ENCODE results near the gene HTR3D. TPM values are rescaled to one million over a fixed set of nuclear protein-coding genes. Genes with fewer than 3 reads are reported as not detected.

The HTR3D gene, protein sequence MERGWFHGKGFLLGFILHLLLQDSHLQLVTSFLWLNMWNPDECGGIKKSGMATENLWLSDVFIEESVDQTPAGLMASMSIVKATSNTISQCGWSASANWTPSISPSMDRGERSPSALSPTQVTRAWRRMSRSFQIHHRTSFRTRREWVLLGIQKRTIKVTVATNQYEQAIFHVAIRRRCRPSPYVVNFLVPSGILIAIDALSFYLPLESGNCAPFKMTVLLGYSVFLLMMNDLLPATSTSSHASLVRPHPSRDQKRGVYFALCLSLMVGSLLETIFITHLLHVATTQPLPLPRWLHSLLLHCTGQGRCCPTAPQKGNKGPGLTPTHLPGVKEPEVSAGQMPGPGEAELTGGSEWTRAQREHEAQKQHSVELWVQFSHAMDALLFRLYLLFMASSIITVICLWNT
- not detected for total RNA-seq (2021; fragmentation: NEBNext Ultra II Directional; extraction: Animal tissue kit (Norgen Biotek cat#: 25700))
- long read RNA-seq, result 0 reads

DNA sequence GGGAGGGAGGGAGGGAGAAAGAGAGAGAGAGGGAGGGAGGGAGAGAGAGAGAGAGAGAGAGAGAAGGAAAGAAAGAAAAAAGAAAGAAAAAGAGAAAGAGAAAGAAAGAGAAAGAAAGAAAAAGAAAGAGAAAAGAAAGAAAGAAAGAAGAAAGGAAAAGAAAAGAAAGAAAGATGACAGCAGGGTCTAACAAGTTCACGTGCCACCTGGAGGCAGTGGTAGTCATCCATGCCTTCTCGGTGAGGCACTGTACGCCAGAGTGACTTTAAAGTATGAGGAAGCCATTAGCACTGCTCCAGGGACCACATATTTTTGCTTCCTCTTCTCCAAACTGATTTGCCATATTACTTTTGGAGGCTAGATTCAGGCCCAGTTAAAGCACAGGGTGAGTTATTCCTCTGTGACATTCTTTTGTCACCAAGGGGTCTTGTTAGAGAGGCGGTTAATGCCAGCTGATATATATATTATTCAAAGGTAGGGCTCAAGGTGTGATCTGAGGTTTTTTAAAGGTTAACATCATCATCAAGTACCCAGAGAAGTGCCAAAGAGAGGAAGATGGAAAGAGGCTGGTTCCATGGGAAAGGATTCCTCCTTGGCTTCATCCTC is at the start of gene HTR3D:
Gene HTR3D, plus strand, starts transcription at position 556 of the 606 bp plus-strand sequence. Its CDS starts 0 bp downstream, at position 556.
- no peak within 1 kb of the TSS for H3K4me3 Mint-ChIP-seq
- peaks cover 26% of the 10 kb centered on the region for H3K27me3 Mint-ChIP-seq (ENCODE audit: insufficient read depth)
- H3K4me1 Mint-ChIP-seq (ENCODE audit: low read depth), result no peaks in the 10 kb centered on the region
- TF ChIP-seq CTCF (IDR thresholded peaks at IDR 0.05), result no peak
- H3K36me3 Mint-ChIP-seq (ENCODE audit: low read depth), result no peaks in the 10 kb centered on the region
- no peak within 1 kb of the TSS for H3K27ac Mint-ChIP-seq
- DNase-seq, result no peak
- no peaks in the 10 kb centered on the region for H3K9me3 Mint-ChIP-seq

DNA sequence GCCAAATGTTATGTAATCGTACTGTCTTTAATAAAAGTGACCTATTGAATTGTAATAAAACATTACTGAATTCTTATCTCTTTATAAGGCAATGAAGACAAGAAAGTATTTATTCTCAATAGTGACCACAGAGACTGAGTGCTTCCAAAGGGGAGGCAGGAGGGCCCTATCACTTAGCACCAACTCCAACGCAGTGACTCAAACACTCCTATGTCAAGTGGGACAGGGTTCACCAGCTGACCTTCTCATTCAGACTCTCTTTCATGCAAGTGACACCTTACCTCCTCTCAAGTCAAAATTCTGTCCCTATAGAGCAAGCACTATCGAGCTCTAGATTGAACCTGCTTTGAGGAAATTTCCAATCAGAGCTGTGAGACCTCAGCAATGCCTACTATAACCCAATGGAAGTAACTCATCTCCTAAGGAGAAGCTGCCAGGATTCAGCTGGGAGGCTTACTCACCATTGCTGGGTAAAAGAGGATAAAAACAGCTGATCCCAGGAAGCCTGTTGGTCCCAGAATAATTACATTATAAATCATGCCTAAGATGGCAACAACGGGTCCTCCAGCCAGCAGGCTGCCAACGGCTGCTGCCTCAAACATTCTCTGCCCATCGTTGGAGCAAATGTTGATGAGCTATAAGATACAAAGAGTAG is 49.4 kb upstream of the HTR3D start:
- Mint-ChIP-seq H3K4me3 (no peak overlapping the region), H3K27me3 (ENCODE audit: insufficient read depth) (no peaks in the 10 kb centered on the region; the same call in 1 of the 2 replicates), H3K9me3 (no peaks in the 10 kb centered on the region), H3K27ac (no peak overlapping the region), H3K36me3 (ENCODE audit: low read depth) (peaks cover 36% of the 10 kb centered on the region), H3K4me1 (ENCODE audit: low read depth) (peaks cover 11% of the 10 kb centered on the region)
- DNase-seq, result no peak
- TF ChIP-seq CTCF (IDR thresholded peaks at IDR 0.05), result no peak

DNA sequence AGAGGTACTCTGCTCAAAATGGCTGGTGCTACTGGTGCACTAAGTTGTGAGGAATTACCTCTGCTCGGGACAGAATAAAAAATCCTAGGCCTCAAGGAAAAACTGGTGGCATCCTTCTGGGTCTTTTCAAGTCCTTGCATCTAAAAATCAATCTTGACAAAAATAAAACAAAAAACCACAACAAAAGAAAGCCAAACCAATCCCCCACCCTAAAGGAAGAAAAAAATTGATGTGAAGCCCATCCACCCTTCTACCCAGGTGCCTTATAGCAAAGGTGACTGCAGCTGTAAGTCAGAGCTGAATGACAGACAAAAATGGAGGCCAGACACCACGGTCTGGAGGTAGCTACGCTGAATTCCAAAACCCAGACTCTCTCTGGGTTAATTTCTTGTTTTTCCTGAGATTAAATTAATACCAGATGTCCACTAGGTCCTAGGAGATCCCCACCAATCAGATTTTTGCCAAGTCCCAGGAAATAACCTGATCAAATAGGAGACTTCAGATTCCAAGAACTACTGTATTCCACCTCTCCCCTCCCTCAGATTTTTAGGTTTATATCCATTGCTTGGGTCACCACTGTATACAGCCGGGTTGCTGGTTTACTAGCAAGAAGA is 47.3 kb upstream of the HTR3D start:
- TF ChIP-seq CTCF (IDR thresholded peaks at IDR 0.05), result no peak
- Mint-ChIP-seq H3K27ac (no peak overlapping the region), H3K9me3 (no peaks in the 10 kb centered on the region), H3K27me3 (ENCODE audit: insufficient read depth) (no peaks in the 10 kb centered on the region; the same call in none of the 2 replicates), H3K4me3 (no peak overlapping the region), H3K36me3 (ENCODE audit: low read depth) (peaks cover 42% of the 10 kb centered on the region), H3K4me1 (ENCODE audit: low read depth) (peaks cover 28% of the 10 kb centered on the region)
- no peak for DNase-seq

DNA sequence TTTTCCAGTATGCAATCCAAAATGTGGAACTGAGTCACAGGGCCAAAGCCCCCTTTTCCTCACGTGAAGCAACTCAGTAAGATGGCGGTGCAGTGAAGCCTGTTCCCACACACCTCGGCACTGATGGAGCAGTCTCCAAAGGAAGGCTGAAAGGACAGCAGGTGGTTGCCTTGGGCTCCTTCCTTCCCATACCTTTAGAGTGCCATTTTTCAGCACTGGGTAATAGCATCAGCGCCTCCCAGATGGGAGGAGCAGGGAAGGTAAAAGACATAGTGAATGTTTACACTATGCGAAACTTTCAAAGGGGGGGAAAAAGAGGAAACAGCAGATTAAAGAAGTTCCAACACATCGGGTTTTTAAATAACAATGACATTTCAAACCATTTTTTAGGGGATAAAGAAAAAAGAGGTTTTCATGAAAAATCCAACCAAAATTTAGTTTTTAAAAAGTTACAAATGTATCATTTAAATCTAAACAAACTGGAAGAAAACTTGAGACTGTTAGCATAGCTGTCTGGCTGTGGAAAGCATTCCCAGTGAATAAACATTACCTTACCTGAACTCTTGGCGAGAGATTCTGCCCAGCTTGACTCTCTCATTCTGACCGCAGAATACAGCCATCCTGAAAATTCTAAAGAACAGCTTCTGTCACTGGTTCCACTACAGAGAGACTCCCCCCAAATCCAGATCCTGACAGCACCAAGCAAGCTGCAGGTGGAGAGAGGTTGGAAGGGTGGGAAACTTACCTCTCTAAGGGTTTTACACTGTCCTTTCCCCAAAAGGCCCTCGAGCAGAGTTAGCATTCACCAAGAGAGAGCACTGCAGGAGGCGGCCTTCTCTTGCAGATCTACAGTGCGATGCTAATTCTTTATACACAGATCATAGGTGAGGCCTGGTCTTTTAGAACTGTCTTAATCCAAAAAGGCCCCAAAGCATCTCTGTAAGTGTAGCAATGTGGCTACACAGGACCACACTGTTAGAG is 46.5 kb upstream of the HTR3D start:
- Mint-ChIP-seq H3K4me3 (no peak overlapping the region), H3K9me3 (no peaks in the 10 kb centered on the region), H3K4me1 (ENCODE audit: low read depth) (peaks cover 28% of the 10 kb centered on the region), H3K27me3 (ENCODE audit: insufficient read depth) (no peaks in the 10 kb centered on the region; the same call in none of the 2 replicates), H3K36me3 (ENCODE audit: low read depth) (peaks cover 43% of the 10 kb centered on the region), H3K27ac (no peak overlapping the region)
- no peak for DNase-seq
- TF ChIP-seq CTCF (IDR thresholded peaks at IDR 0.05), result no peak

Measured in HFFc6 (cell line).